ENCODE results near the gene MSX2. TPM values are rescaled to one million over a fixed set of nuclear protein-coding genes. Genes with fewer than 3 reads are reported as not detected.

The MSX2 gene
- total RNA-seq, 1 experiment from 2014 or later: 64.4 TPM

- Histone ChIP-seq H3K4me3 (ENCODE audit: low read depth, low read length) (no peak overlapping the region), H3K4me1 (peaks cover 5% of the 10 kb centered on the region; the same call in 1 of the 2 replicates), H3K27me3 (replicated peaks; ENCODE audit: control insufficient read depth, insufficient read depth, low read length) (no peaks in the 10 kb centered on the region), H3K36me3 (ENCODE audit: control insufficient read depth, insufficient read depth, low read length) (no peaks in the 10 kb centered on the region), H3K9me3 (peaks cover 3% of the 10 kb centered on the region)
- no peak for TF ChIP-seq CTCF (IDR thresholded peaks at IDR 0.05; ENCODE audit: insufficient read depth in 1 of 2, low read depth in 1 of 2, low read length in 1 of 2, severe bottlenecking in 1 of 2, unreplicated experiment in 1 of 2)
- Mint-ChIP-seq H3K27me3 (ENCODE audit: insufficient read depth, unreplicated experiment) (peaks cover 3% of the 10 kb centered on the region), H3K27ac (ENCODE audit: unreplicated experiment) (no peak overlapping the region), H3K36me3 (ENCODE audit: insufficient read depth, unreplicated experiment) (peaks cover 4% of the 10 kb centered on the region), H3K4me1 (ENCODE audit: low read depth, unreplicated experiment) (peaks cover 14% of the 10 kb centered on the region), H3K9me3 (ENCODE audit: unreplicated experiment) (peaks cover 11% of the 10 kb centered on the region), H3K4me3 (ENCODE audit: unreplicated experiment) (no peak overlapping the region)
- intact Hi-C loops (cut with micrococcal nuclease; ENCODE audit: unreplicated experiment): no loop called here
- ChIA-PET CTCF (no interaction called here), POLR2A (no interaction called here)
- BruUV-seq (replicated peaks): no TSS peak
- no peak for DNase-seq
Measured at GRCh38 chr5:174741352-174741751, 17.0 kb downstream of the MSX2 start.

GRCh38 chr5:174744896-174745295, 20.5 kb downstream of the MSX2 start:
- no peaks in the 10 kb centered on the region for H3K27me3 ChIP-seq (replicated peaks; ENCODE audit: control insufficient read depth, insufficient read depth, low read length)
- H3K4me1 ChIP-seq: no peaks in the 10 kb centered on the region
- Mint-ChIP-seq H3K4me3 (ENCODE audit: unreplicated experiment) (no peak overlapping the region), H3K27ac (ENCODE audit: unreplicated experiment) (no peak overlapping the region), H3K4me1 (ENCODE audit: low read depth, unreplicated experiment) (peaks cover 7% of the 10 kb centered on the region), H3K27me3 (ENCODE audit: insufficient read depth, unreplicated experiment) (peaks cover 3% of the 10 kb centered on the region), H3K9me3 (ENCODE audit: unreplicated experiment) (peaks cover 11% of the 10 kb centered on the region), H3K36me3 (ENCODE audit: insufficient read depth, unreplicated experiment) (no peaks in the 10 kb centered on the region)
- H3K4me3 ChIP-seq (ENCODE audit: low read depth, low read length): no peak overlapping the region
- peaks cover 3% of the 10 kb centered on the region for H3K9me3 ChIP-seq
- TF ChIP-seq CTCF (IDR thresholded peaks at IDR 0.05; ENCODE audit: insufficient read depth in 1 of 2, low read depth in 1 of 2, low read length in 1 of 2, severe bottlenecking in 1 of 2, unreplicated experiment in 1 of 2): no peak
- CTCF ChIA-PET: no interaction called here
- POLR2A ChIA-PET: no interaction called here
- intact Hi-C loops (cut with micrococcal nuclease; ENCODE audit: unreplicated experiment): no loop called here
- no peaks in the 10 kb centered on the region for H3K36me3 ChIP-seq (ENCODE audit: control insufficient read depth, insufficient read depth, low read length)
- BruUV-seq (replicated peaks): no TSS peak
- DNase-seq: no peak

- no TSS peak for BruUV-seq (replicated peaks)
- Mint-ChIP-seq H3K4me1 (ENCODE audit: low read depth, unreplicated experiment) (peaks cover 13% of the 10 kb centered on the region), H3K9me3 (ENCODE audit: unreplicated experiment) (peaks cover 11% of the 10 kb centered on the region), H3K4me3 (ENCODE audit: unreplicated experiment) (no peak overlapping the region), H3K27me3 (ENCODE audit: insufficient read depth, unreplicated experiment) (peaks cover 3% of the 10 kb centered on the region), H3K36me3 (ENCODE audit: insufficient read depth, unreplicated experiment) (no peaks in the 10 kb centered on the region), H3K27ac (ENCODE audit: unreplicated experiment) (no peak overlapping the region)
- ChIA-PET CTCF (interaction anchor here (0.6 kb wide), 1 partner anchor 213 kb away, joined by 3 read pairs; no protein-coding TSS in a partner anchor), POLR2A (no interaction called here)
- no peaks in the 10 kb centered on the region for H3K4me1 ChIP-seq
- peaks cover 3% of the 10 kb centered on the region for H3K9me3 ChIP-seq
- TF ChIP-seq CTCF (IDR thresholded peaks at IDR 0.05; ENCODE audit: insufficient read depth in 1 of 2, low read depth in 1 of 2, low read length in 1 of 2, severe bottlenecking in 1 of 2, unreplicated experiment in 1 of 2): no peak
- H3K4me3 ChIP-seq (ENCODE audit: low read depth, low read length): no peak overlapping the region
- intact Hi-C loops (cut with micrococcal nuclease; ENCODE audit: unreplicated experiment): no loop called here
- no peaks in the 10 kb centered on the region for H3K27me3 ChIP-seq (replicated peaks; ENCODE audit: control insufficient read depth, insufficient read depth, low read length)
- DNase-seq: no peak
- no peaks in the 10 kb centered on the region for H3K36me3 ChIP-seq (ENCODE audit: control insufficient read depth, insufficient read depth, low read length)
Measured at GRCh38 chr5:174745590-174746103, 21.3 kb downstream of the MSX2 start.

All from Caco-2 (cell line).